Sigmoid colon (tissue), 7 donors: ENCODE data around the gene SDK1. TPM values are rescaled to one million over a fixed set of nuclear protein-coding genes. Genes with fewer than 3 reads are reported as not detected.

ENCODE experiments used
- DNase-seq: peaks from one replicate; pipeline ENCODE4 v3.0.0-alpha.2; 2019
- H3K27ac ChIP-seq, 4 donors: fragments of 200-600 bp; sonication (generic); one replicate each; pipeline ENCODE4 v1.5.1; 2016 to 2019; ENCODE audit warnings: mild to moderate bottlenecking in 1 of 4
- H3K27me3 ChIP-seq, 3 donors: fragments of 200-600 bp; sonication (generic); one replicate each; pipeline ENCODE4 v1.5.1; 2019; ENCODE audit warnings: mild to moderate bottlenecking in 1 of 3
- H3K36me3 ChIP-seq, 4 donors: fragments of 200-600 bp; sonication (generic); one replicate each; pipeline ENCODE4 v1.5.1; 2016 to 2019
- H3K4me1 ChIP-seq, 4 donors: fragments of 200-600 bp; sonication (generic); one replicate each; pipeline ENCODE4 v1.5.1; 2017 to 2019
- H3K4me3 ChIP-seq, 4 donors: fragments of 200-600 bp; sonication (generic); one replicate each; pipeline ENCODE4 v1.5.1; 2017 to 2019; ENCODE audit warnings: mild to moderate bottlenecking in 2 of 4, moderate library complexity in 1 of 4
- H3K9me3 ChIP-seq, 4 donors: fragments of 200-600 bp in 3 of 4; sonication (generic) in 3 of 4; one replicate each; pipeline versions ENCODE4 v1.5.1 to v1.6.1; 2013 to 2019
- CTCF ChIP-seq, 4 experiments: fragments of 450-650 bp in 3 of 4; fragments of 200-600 bp in 1 of 4; IDR thresholded peaks; one replicate each; pipeline ENCODE4 v1.5.1; 2016 to 2019; ENCODE audit warnings: antibody characterized with exemption in 4 of 4, mild to moderate bottlenecking in 3 of 4, moderate library complexity in 2 of 4
- EP300 ChIP-seq, 4 donors: sonication (generic); formaldehyde crosslinking; IDR thresholded peaks; one replicate each; pipeline ENCODE4 v1.6.1; 2017; ENCODE audit warnings: antibody characterized with exemption in 4 of 4
- POLR2A ChIP-seq, 2 donors: fragments of 450-650 bp; IDR thresholded peaks; one replicate each; pipeline ENCODE4 v1.6.1; 2016; ENCODE audit warnings: antibody characterized with exemption in 2 of 2, mild to moderate bottlenecking in 2 of 2, moderate library complexity in 2 of 2
- POLR2AphosphoS5 ChIP-seq, 4 donors: sonication (generic); formaldehyde crosslinking; IDR thresholded peaks; one replicate each; pipeline ENCODE4 v1.6.1; 2017; ENCODE audit warnings: antibody characterized with exemption in 4 of 4
- whole genome bisulfite sequencing, 2 donors: extraction: QIAGEN DNeasy Blood & Tissue Kit; methylation state at CpG; one replicate each; pipeline ENCODE4 v1.1.7; 2013; 5-methylcytosine and 5-hydroxymethylcytosine counted together
- intact Hi-C: fragments of 100-400 bp; cut with DNase I; formaldehyde crosslinking; loops from one replicate; pipeline ENCODE4 v1.15.1; 2023
- polyA plus RNA-seq, 3 donors: library from polyadenylated mRNA; stranded (reverse); fragments of 200-250 nt; gene quantifications; one replicate each; pipeline ENCODE4 v1.2.3, GENCODE V29; 2013
- total RNA-seq, 4 donors: library from RNA; depleted of rRNA; stranded (reverse); fragments of >200 nt; gene quantifications; one replicate each; pipeline ENCODE4 v1.1.0, GENCODE V29; 2016
- donor health status: healthy with polysubstance abuse.
- donor health status: Bipolar disorder and iron deficiency.
- donor health status: healthy.

SDK1 gene
- total and polyA plus RNA-seq, 7 donors, result under 0.01 to 23.0 (median 10.0) TPM; not detected in 1

- H3K36me3 ChIP-seq, result no peaks in the 10 kb centered on the region
- peaks cover 0 to 6% (median 3%) of the 10 kb centered on the region in 4 donors for H3K4me1 ChIP-seq
- intact Hi-C loops, result no loop called here
- H3K9me3 ChIP-seq, result peaks cover 0 to 6% (median 0%) of the 10 kb centered on the region in 4 donors
- 62 to 78% methylated on average over 2 of the region's 2 CpGs for WGBS, 2 donors
- H3K4me3 ChIP-seq, result no peak overlapping the region
- TF ChIP-seq CTCF (IDR thresholded peaks at IDR 0.05), result no peak
- no peak for TF ChIP-seq POLR2AphosphoS5 (IDR thresholded peaks at IDR 0.05)
- no peak for TF ChIP-seq POLR2A (IDR thresholded peaks at IDR 0.05)
- TF ChIP-seq EP300 (IDR thresholded peaks at IDR 0.05), result no peak
- DNase-seq, result no peak
- no peak overlapping the region for H3K27ac ChIP-seq
- H3K27me3 ChIP-seq, result no peaks in the 10 kb centered on the region
These were observed 98.8 kb downstream of the SDK1 start for GRCh38 chr7:3399858-3400257.

GRCh38 chr7:3404501-3404900, 103.4 kb downstream of the SDK1 start:
- TF ChIP-seq CTCF (IDR thresholded peaks at IDR 0.05) (no peak), EP300 (IDR thresholded peaks at IDR 0.05) (no peak), POLR2AphosphoS5 (IDR thresholded peaks at IDR 0.05) (no peak), POLR2A (IDR thresholded peaks at IDR 0.05) (no peak)
- 40 to 83% methylated on average over 1 of the region's 1 CpG for WGBS, 2 donors
- Histone ChIP-seq H3K4me1 (peaks cover 0 to 6% (median 3%) of the 10 kb centered on the region in 4 donors), H3K27ac (no peak overlapping the region), H3K27me3 (no peaks in the 10 kb centered on the region), H3K9me3 (no peaks in the 10 kb centered on the region), H3K4me3 (no peak overlapping the region), H3K36me3 (no peaks in the 10 kb centered on the region)
- no peak for DNase-seq
- intact Hi-C loops, result no loop called here

DNA sequence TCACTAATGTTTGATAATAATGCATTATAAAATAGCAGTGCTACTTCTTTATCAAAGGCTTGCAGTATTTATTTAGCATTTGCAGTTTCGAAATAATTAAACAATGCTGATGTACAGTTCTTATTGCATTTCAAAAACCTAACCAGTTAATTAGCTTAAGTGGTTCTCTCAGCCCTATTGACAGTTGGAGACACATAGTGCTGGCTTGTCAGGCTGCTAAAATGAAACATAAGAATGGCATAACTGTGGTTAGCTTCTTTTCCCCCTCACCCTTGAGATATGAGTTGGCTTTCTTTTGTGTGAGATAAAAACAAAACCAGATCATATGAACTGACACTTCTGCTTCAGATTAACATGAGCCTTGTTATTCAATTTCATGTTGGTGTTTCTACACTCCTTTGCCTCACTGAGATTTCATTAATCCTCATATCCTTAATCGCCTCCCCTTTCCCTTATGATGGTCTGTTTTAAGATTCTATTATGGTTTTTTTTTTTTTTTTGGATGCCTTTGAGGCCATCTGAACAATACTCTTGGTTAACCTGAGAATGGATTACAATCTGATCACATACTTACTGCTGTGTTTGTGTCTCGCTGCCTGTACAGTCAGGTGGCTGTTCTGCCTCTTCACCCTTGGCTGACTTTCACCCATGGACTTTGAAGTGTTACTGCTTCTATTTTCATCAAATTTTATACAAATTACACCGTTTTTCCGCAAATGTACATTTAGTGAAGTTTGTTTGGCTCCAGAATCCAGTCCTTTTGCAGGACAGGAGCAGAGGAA, 108.0 kb downstream of the SDK1 start:
- H3K27me3 ChIP-seq, result no peaks in the 10 kb centered on the region
- no peaks in the 10 kb centered on the region for H3K9me3 ChIP-seq
- H3K4me1 ChIP-seq, result peaks cover 0 to 6% (median 3%) of the 10 kb centered on the region in 4 donors
- H3K4me3 ChIP-seq, result no peak overlapping the region
- TF ChIP-seq POLR2A (IDR thresholded peaks at IDR 0.05) (no peak), EP300 (IDR thresholded peaks at IDR 0.05) (no peak), CTCF (IDR thresholded peaks at IDR 0.05) (no peak), POLR2AphosphoS5 (IDR thresholded peaks at IDR 0.05) (no peak)
- DNase-seq, result no peak
- intact Hi-C loops, result no loop called here
- no peak overlapping the region for H3K27ac ChIP-seq
- 73 to 77% methylated on average over 5 of the region's 5 CpGs for WGBS, 2 donors
- H3K36me3 ChIP-seq, result no peaks in the 10 kb centered on the region

DNA sequence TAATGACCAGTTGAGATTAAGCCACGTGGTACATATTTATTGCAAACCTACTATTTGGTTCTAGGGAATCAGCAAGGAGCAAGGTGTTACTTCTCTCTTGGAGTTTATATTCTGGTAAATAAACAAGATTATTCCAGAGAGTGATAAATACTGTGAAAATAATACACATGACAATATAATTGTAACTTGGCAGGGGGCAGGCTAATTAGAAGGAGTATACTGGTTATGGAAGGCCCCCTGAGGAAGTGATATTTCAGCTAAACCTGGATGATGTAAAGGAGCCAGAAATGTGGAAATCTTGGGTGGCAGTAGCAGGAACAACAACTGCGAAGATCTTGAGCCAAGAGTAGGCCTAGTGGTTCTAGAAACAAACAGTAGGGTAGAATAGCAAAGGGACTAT, 111.8 kb downstream of the SDK1 start:
- TF ChIP-seq EP300 (IDR thresholded peaks at IDR 0.05), result no peak
- no peak for TF ChIP-seq CTCF (IDR thresholded peaks at IDR 0.05)
- no peak for TF ChIP-seq POLR2A (IDR thresholded peaks at IDR 0.05)
- no peak for TF ChIP-seq POLR2AphosphoS5 (IDR thresholded peaks at IDR 0.05)
- no peak overlapping the region for H3K4me3 ChIP-seq
- intact Hi-C loops, result no loop called here
- H3K27me3 ChIP-seq, result no peaks in the 10 kb centered on the region
- no peaks in the 10 kb centered on the region for H3K36me3 ChIP-seq
- H3K27ac ChIP-seq, result no peak overlapping the region
- WGBS, 2 donors, result 83 to 87% methylated on average over 2 of the region's 2 CpGs
- no peaks in the 10 kb centered on the region for H3K9me3 ChIP-seq
- DNase-seq, result no peak
- H3K4me1 ChIP-seq, result no peaks in the 10 kb centered on the region
